ENCODE results near the gene EN1.

DNA sequence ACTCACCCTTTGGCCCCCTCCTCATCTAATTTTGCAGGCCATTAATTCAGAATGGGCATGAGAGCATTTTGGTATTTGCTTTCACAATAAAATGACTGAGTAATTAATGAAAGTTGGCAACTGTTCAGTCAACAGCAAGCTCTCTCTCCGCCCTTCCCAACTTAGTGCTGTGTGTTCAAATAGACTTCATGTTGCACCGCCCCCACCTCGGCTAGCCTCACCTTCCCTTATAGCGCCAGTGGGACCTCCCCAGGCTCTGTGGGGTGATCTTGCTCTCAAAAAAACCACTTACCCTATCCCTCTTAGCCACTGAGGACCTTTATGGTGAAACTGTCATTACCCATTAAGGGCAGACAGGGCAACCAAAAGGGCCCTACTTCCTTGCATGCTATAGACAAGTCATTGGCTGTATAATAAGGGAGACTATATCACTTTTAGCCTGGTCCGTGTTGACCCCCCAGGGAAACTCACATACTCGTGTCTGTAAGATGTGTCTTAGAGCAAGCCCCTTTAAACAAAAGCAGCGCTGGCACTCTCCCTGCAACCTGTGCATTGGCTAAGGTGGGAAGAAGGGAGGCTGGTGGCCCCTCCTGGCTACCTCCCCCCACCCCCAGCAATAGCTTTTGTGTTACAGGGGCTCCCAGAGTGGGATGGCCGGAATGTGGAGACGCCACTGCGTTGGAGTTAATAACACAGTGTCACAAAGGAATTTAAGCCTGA, 15.2 kb downstream of the EN1 start:
- TF ChIP-seq, protein P1, sequence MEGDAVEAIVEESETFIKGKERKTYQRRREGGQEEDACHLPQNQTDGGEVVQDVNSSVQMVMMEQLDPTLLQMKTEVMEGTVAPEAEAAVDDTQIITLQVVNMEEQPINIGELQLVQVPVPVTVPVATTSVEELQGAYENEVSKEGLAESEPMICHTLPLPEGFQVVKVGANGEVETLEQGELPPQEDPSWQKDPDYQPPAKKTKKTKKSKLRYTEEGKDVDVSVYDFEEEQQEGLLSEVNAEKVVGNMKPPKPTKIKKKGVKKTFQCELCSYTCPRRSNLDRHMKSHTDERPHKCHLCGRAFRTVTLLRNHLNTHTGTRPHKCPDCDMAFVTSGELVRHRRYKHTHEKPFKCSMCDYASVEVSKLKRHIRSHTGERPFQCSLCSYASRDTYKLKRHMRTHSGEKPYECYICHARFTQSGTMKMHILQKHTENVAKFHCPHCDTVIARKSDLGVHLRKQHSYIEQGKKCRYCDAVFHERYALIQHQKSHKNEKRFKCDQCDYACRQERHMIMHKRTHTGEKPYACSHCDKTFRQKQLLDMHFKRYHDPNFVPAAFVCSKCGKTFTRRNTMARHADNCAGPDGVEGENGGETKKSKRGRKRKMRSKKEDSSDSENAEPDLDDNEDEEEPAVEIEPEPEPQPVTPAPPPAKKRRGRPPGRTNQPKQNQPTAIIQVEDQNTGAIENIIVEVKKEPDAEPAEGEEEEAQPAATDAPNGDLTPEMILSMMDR (IDR thresholded peaks at IDR 0.05) = no peak
- no peak for TF ChIP-seq POLR2A (IDR thresholded peaks at IDR 0.05; ENCODE audit: low read length)
- TF ChIP-seq, protein P2, sequence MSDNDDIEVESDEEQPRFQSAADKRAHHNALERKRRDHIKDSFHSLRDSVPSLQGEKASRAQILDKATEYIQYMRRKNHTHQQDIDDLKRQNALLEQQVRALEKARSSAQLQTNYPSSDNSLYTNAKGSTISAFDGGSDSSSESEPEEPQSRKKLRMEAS (IDR thresholded peaks at IDR 0.05) = no peak
- TF ChIP-seq JUN (IDR thresholded peaks at IDR 0.05) = no peak
- no peak for TF ChIP-seq RFX5 (IDR thresholded peaks at IDR 0.05)
- TF ChIP-seq, protein P3, sequence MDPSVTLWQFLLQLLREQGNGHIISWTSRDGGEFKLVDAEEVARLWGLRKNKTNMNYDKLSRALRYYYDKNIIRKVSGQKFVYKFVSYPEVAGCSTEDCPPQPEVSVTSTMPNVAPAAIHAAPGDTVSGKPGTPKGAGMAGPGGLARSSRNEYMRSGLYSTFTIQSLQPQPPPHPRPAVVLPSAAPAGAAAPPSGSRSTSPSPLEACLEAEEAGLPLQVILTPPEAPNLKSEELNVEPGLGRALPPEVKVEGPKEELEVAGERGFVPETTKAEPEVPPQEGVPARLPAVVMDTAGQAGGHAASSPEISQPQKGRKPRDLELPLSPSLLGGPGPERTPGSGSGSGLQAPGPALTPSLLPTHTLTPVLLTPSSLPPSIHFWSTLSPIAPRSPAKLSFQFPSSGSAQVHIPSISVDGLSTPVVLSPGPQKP (IDR thresholded peaks at IDR 0.05; ENCODE audit: low read depth, low read length) = no peak
- no peak for TF ChIP-seq ZFP36 (IDR thresholded peaks at IDR 0.05; ENCODE audit: borderline replicate concordance, partially characterized antibody)
- TF ChIP-seq, protein P4, sequence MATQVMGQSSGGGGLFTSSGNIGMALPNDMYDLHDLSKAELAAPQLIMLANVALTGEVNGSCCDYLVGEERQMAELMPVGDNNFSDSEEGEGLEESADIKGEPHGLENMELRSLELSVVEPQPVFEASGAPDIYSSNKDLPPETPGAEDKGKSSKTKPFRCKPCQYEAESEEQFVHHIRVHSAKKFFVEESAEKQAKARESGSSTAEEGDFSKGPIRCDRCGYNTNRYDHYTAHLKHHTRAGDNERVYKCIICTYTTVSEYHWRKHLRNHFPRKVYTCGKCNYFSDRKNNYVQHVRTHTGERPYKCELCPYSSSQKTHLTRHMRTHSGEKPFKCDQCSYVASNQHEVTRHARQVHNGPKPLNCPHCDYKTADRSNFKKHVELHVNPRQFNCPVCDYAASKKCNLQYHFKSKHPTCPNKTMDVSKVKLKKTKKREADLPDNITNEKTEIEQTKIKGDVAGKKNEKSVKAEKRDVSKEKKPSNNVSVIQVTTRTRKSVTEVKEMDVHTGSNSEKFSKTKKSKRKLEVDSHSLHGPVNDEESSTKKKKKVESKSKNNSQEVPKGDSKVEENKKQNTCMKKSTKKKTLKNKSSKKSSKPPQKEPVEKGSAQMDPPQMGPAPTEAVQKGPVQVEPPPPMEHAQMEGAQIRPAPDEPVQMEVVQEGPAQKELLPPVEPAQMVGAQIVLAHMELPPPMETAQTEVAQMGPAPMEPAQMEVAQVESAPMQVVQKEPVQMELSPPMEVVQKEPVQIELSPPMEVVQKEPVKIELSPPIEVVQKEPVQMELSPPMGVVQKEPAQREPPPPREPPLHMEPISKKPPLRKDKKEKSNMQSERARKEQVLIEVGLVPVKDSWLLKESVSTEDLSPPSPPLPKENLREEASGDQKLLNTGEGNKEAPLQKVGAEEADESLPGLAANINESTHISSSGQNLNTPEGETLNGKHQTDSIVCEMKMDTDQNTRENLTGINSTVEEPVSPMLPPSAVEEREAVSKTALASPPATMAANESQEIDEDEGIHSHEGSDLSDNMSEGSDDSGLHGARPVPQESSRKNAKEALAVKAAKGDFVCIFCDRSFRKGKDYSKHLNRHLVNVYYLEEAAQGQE (IDR thresholded peaks at IDR 0.05) = no peak
- no peak for TF ChIP-seq BHLHE40 (IDR thresholded peaks at IDR 0.05; ENCODE audit: low read depth, low read length)
- TF ChIP-seq CHD4 (IDR thresholded peaks at IDR 0.05; ENCODE audit: borderline replicate concordance) = no peak
- no peak for TF ChIP-seq CHD2 (IDR thresholded peaks at IDR 0.05; ENCODE audit: low read length, partially characterized antibody)
- no peak for TF ChIP-seq KDM5A (IDR thresholded peaks at IDR 0.05)

All from A549 (cell line).